Breast epithelium (tissue), 4 donors: ENCODE measurements around the gene OTOS. TPM values are rescaled to one million over a fixed set of nuclear protein-coding genes. Genes with fewer than 3 reads are reported as not detected.

Experiments used
- DNase-seq, 2 donors: peaks; one replicate each; pipeline ENCODE4 v3.0.0-alpha.2; 2019; ENCODE audit warnings: low spot score in 2 of 2
- H3K27ac ChIP-seq, 2 donors: fragments of 200-600 bp; sonication (generic) in 1 of 2; one replicate each; pipeline ENCODE4 v1.5.1; 2016 to 2019; ENCODE audit warnings: mild to moderate bottlenecking in 1 of 2
- H3K27me3 ChIP-seq, 2 donors: fragments of 200-600 bp; sonication (generic) in 1 of 2; one replicate each; pipeline versions ENCODE4 v1.5.1 to v1.6.0; 2017 to 2019; ENCODE audit warnings: control low read depth in 1 of 2, mild to moderate bottlenecking in 1 of 2
- H3K36me3 ChIP-seq: fragments of 200-600 bp; one replicate; pipeline ENCODE4 v1.5.1; 2019
- H3K4me1 ChIP-seq, 2 donors: fragments of 200-600 bp; sonication (generic); one replicate each; pipeline ENCODE4 v1.5.1; 2016 to 2019; ENCODE audit warnings: control low read depth in 1 of 2
- H3K4me3 ChIP-seq, 3 donors: fragments of 200-600 bp; sonication (generic); 1 replicate in 2 of 3; 2 replicates in 1 of 3; pipeline ENCODE4 v1.5.1; 2016 to 2019; ENCODE audit warnings: mild to moderate bottlenecking in 3 of 3, moderate library complexity in 2 of 3
- H3K9me3 ChIP-seq, 2 donors: fragments of 200-600 bp; sonication (generic) in 1 of 2; one replicate each; pipeline ENCODE4 v1.5.1; 2016 to 2019; ENCODE audit warnings: control low read depth in 1 of 2
- POLR2A ChIP-seq: fragments of 450-650 bp; IDR thresholded peaks from one replicate; pipeline ENCODE4 v1.6.1; 2016; ENCODE audit warnings: antibody characterized with exemption, mild to moderate bottlenecking, moderate library complexity
- POLR2AphosphoS5 ChIP-seq, 3 donors: sonication (generic); formaldehyde crosslinking; IDR thresholded peaks; one replicate each; pipeline ENCODE4 v1.6.1; 2017; ENCODE audit warnings: antibody characterized with exemption in 3 of 3
- intact Hi-C: fragments of 100-400 bp; cut with DNase I; formaldehyde crosslinking; loops from one replicate; pipeline ENCODE4 v1.15.1; 2023; ENCODE audit warnings: low total_unique reads
- total RNA-seq, 3 donors: library from RNA; depleted of rRNA; stranded (reverse); fragments of >200 nt; gene quantifications; one replicate each; pipeline ENCODE4 v1.1.0, GENCODE V29; 2016
- TF ChIP-seq, protein P1 (sequence below), 3 donors: fragments of 450-650 bp; IDR thresholded peaks; one replicate each; pipeline ENCODE4 v1.5.1; 2016 to 2017; ENCODE audit warnings: antibody characterized with exemption in 3 of 3, mild to moderate bottlenecking in 3 of 3, moderate library complexity in 3 of 3

Gene OTOS
- total RNA-seq, 3 donors from 2014 or later, result not detected

DNA sequence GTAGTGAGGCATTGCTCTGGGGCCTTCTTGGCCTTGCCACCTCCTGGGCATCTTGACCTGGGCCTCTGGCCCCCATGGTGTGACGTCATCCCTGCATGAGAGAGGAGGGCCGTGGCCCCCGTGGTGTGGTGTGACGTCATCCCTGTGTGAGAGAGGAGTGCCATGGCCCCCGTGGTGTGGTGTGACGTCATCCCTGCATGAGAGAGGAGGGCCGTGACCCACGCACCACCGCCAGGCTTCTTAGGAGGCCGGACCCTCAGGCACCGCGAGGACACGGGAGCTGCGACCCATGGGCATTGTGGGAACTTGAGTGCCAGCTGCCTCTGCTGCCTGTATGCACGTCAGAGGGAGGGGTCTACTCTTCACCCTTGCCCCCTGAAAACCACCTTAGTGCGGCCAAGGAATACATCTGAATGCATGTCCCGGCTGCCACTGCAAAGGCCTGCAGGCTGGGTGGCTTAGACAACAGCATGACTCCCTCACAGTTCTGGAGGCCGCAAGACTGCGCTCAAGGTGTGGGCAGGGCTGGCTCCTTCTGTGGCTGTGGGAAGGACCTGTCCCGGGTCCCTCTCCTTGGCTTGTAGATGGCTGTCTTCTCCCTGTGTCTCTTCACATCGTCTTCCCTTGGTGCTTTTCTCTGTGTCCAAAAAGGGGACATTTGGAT lies 20.8 kb upstream of the OTOS start:
- no peak for TF ChIP-seq POLR2AphosphoS5 (IDR thresholded peaks at IDR 0.05)
- no peak for TF ChIP-seq POLR2A
- TF ChIP-seq, protein P1, sequence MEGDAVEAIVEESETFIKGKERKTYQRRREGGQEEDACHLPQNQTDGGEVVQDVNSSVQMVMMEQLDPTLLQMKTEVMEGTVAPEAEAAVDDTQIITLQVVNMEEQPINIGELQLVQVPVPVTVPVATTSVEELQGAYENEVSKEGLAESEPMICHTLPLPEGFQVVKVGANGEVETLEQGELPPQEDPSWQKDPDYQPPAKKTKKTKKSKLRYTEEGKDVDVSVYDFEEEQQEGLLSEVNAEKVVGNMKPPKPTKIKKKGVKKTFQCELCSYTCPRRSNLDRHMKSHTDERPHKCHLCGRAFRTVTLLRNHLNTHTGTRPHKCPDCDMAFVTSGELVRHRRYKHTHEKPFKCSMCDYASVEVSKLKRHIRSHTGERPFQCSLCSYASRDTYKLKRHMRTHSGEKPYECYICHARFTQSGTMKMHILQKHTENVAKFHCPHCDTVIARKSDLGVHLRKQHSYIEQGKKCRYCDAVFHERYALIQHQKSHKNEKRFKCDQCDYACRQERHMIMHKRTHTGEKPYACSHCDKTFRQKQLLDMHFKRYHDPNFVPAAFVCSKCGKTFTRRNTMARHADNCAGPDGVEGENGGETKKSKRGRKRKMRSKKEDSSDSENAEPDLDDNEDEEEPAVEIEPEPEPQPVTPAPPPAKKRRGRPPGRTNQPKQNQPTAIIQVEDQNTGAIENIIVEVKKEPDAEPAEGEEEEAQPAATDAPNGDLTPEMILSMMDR (IDR thresholded peaks at IDR 0.05), result no peak

DNA sequence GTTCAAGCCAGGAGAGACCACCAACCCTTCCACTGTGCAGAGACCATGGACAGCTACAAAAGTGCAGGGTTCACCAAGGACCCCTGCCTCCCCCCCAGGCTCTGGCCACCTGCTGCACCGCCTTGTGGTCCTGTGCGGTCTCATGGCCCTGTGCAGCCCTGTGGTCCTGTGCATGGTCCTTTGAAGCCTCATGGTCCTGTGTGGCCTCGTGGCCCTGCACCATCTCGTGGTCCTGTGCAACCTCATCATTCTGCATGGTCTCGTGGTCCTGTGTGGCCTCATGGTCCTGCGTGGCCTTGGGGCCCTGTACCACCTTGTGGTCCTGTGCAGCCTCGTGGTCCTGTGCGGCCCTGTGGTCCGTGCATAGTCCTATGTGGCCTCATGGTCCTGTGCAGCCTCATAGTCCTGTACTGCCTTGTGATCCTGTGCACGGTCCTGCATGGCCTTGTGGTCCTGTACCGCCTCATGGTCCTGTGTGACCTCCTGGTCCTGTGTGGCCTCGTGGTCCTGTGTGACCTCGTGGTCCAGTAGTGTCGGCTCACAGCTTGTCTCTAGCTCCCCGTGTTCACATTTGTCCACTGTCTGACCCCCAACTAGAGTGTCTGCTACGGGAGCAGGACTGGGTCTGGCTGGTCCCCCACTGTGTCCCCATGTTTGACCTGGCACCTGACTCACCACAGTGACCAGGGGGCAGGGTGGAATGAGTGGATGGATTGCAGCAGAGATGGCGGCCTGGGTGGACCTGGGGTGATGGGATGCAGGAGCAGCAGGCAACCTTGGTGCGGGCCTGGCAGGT lies 20.0 kb upstream of the OTOS start:
- no peak for TF ChIP-seq POLR2A
- TF ChIP-seq, protein P1 (IDR thresholded peaks at IDR 0.05), result no peak
- no peak for TF ChIP-seq POLR2AphosphoS5 (IDR thresholded peaks at IDR 0.05)
- Histone ChIP-seq H3K9me3 (no peaks in the 10 kb centered on the region), H3K36me3 (no peaks in the 10 kb centered on the region), H3K27me3 (peaks cover 0 to 11% of the 10 kb centered on the region in 2 donors), H3K27ac (no peak overlapping the region), H3K4me1 (no peaks in the 10 kb centered on the region), H3K4me3 (no peak overlapping the region)
- no peak for DNase-seq
- intact Hi-C loops, result no loop called here

More for the DNA sequence above, 20.8 kb upstream of the OTOS start:
- Histone ChIP-seq H3K27ac (no peak overlapping the region), H3K4me1 (no peaks in the 10 kb centered on the region), H3K9me3 (no peaks in the 10 kb centered on the region), H3K27me3 (peaks cover 0 to 11% of the 10 kb centered on the region in 2 donors), H3K36me3 (no peaks in the 10 kb centered on the region), H3K4me3 (no peak overlapping the region)
- no peak for DNase-seq
- intact Hi-C loops, result no loop called here

DNA sequence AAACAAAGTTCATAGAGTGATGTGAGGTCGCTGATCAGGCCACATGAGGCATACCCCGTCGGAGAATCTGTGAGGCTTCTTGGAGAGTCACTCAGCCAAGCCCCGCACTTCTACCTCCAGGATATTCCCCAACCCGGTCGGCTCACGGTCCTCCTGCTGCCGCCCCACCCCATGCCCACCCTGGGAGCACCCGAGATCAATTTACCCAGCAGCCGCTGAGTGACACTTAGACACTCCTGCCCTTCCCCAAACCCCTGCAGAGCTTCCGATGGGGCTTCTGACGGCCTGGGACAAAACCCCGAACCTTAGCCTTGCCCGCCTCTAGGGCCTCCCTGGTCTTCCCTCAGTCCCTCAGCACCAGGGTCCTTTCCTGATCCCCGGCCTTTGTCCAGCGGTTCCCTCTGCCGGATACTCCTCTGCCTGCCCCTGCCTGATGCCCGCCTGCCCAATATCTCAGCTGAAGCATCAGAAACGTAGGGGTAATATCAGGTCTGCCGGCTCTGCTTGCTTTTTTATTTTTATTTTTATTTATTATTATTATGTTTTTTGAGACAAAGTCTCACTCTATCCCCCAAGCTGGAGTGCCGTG lies 18.9 kb upstream of the OTOS start:
- no peak for DNase-seq
- TF ChIP-seq, protein P1 (IDR thresholded peaks at IDR 0.05), result no peak
- no peak for TF ChIP-seq POLR2AphosphoS5 (IDR thresholded peaks at IDR 0.05)
- TF ChIP-seq POLR2A, result no peak
- no peak overlapping the region for H3K27ac ChIP-seq
- H3K4me3 ChIP-seq, result no peak overlapping the region
- peaks cover 0 to 22% of the 10 kb centered on the region in 2 donors for H3K27me3 ChIP-seq
- no peaks in the 10 kb centered on the region for H3K4me1 ChIP-seq
- no peaks in the 10 kb centered on the region for H3K36me3 ChIP-seq
- H3K9me3 ChIP-seq, result no peaks in the 10 kb centered on the region
- intact Hi-C loops, result no loop called here

DNA sequence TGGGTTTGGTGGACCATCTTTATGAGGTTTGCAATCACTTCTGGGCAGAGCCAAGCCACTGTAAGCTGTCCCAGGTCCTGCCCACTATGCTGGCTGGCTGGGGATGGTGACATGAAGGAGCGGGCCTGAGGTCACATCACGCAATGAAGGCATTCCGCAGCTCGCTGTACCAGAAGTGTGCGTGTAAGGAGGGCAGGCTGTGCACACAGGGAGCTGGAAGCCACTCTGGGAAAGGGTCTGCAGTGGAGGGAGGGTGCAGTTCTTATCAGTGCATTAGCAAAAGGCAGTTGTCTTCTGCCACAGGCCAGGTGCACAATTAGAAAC lies 16.7 kb upstream of the OTOS start:
- no peaks in the 10 kb centered on the region for H3K36me3 ChIP-seq
- H3K4me1 ChIP-seq, result no peaks in the 10 kb centered on the region
- H3K4me3 ChIP-seq, result no peak overlapping the region
- TF ChIP-seq POLR2AphosphoS5 (IDR thresholded peaks at IDR 0.05) (no peak), POLR2A (no peak)
- TF ChIP-seq, protein P1 (IDR thresholded peaks at IDR 0.05), result no peak
- H3K27me3 ChIP-seq, result peaks cover 0 to 37% of the 10 kb centered on the region in 2 donors
- no peaks in the 10 kb centered on the region for H3K9me3 ChIP-seq
- no peak overlapping the region for H3K27ac ChIP-seq
- intact Hi-C loops, result no loop called here
- DNase-seq, result no peak
